MCF 10A (cell line): ENCODE data around the gene SRCIN1. TPM values are rescaled to one million over a fixed set of nuclear protein-coding genes. Genes with fewer than 3 reads are reported as not detected.

ENCODE experiments used
- BruUV-seq: library from RNA; stranded (reverse); fragments of 400-500 nt; replicated peaks from 2 replicates; lab custom pipeline; 2021; lab: Mats Ljungman, UMichigan
- CTCF ChIA-PET: fragments of 300-600 bp; sonication (Branson Sonifier 250); formaldehyde crosslinking; extraction: SDS; loops from one replicate; lab custom pipeline; 2021; ENCODE audit warnings: antibody characterized with exemption, inconsistent platforms; lab: Yijun Ruan, JAX
- POLR2A ChIA-PET: fragments of 300-600, 350-650 bp; sonication (Branson Sonifier 250); formaldehyde crosslinking; extraction: SDS; loops from one replicate; lab custom pipeline; 2020; ENCODE audit warnings: antibody characterized with exemption, inconsistent platforms; lab: Yijun Ruan, JAX
- DNase-seq: peaks from one replicate; pipeline ENCODE4 v3.0.0-alpha.2; 2018; ENCODE audit not compliant: unreplicated experiment
- H3K27ac Mint-ChIP-seq: one replicate; pipeline ENCODE4 v1.8.0; 2022; ENCODE audit warnings: mild to moderate bottlenecking, low read depth, mixed read lengths; ENCODE audit not compliant: unreplicated experiment
- H3K27me3 Mint-ChIP-seq: one replicate; pipeline ENCODE4 v1.8.0; 2022; ENCODE audit warnings: mixed read lengths; ENCODE audit not compliant: insufficient read depth, unreplicated experiment
- H3K36me3 Mint-ChIP-seq: one replicate; pipeline ENCODE4 v1.8.0; 2022; ENCODE audit warnings: mild to moderate bottlenecking, moderate library complexity, mixed read lengths; ENCODE audit not compliant: insufficient read depth, unreplicated experiment
- H3K4me1 Mint-ChIP-seq: one replicate; pipeline ENCODE4 v1.8.0; 2022; ENCODE audit warnings: mixed read lengths; ENCODE audit not compliant: insufficient read depth, unreplicated experiment
- H3K4me3 Mint-ChIP-seq: one replicate; pipeline ENCODE4 v1.8.0; 2022; ENCODE audit warnings: mild to moderate bottlenecking, moderate library complexity, mixed read lengths; ENCODE audit not compliant: unreplicated experiment
- H3K9me3 Mint-ChIP-seq: one replicate; pipeline ENCODE4 v1.8.0; 2022; ENCODE audit warnings: mixed read lengths; ENCODE audit not compliant: unreplicated experiment
- CTCF ChIP-seq: fragments of 200-600 bp; IDR thresholded peaks from one replicate; pipeline ENCODE4 v1.8.0; 2022; ENCODE audit warnings: antibody characterized with exemption, mild to moderate bottlenecking; ENCODE audit not compliant: unreplicated experiment
- intact Hi-C: fragments of 100-400 bp; cut with micrococcal nuclease; formaldehyde crosslinking; loops from 2 replicates; pipeline ENCODE4 v1.14.1; 2022
- total RNA-seq: library from RNA; stranded (reverse); gene quantifications from 2 replicates; pipeline ENCODE4 v1.2.3, GENCODE V29; 2022

Gene SRCIN1
- total RNA-seq, 1 experiment from 2014 or later, result 5.7 TPM

- Mint-ChIP-seq H3K27ac (no peak overlapping the region), H3K27me3 (no peaks in the 10 kb centered on the region), H3K4me1 (peaks cover 13% of the 10 kb centered on the region), H3K9me3 (no peaks in the 10 kb centered on the region), H3K4me3 (no peak overlapping the region), H3K36me3 (peaks cover 2% of the 10 kb centered on the region)
- intact Hi-C loops, result loop anchor here (2.0 kb wide), 1 partner anchor 140 kb away; no protein-coding TSS in a partner anchor
- DNase-seq, result peak; percentile 46
- POLR2A ChIA-PET, result interaction anchor here (2.0 kb wide), 1 partner anchor 26 kb away, joined by 62 read pairs; no protein-coding TSS in a partner anchor
- CTCF ChIA-PET, result interaction anchor here (0.6 to 7.0 kb wide), 13 partner anchors 8 to 240 kb away, joined by 3 to 86 read pairs (median 3); partner anchors contain the start of gene CWC25
- no peak for TF ChIP-seq CTCF
- BruUV-seq, result no TSS peak
Measured at GRCh38 chr17:38585056-38585917, 20.5 kb downstream of the SRCIN1 start.

GRCh38 chr17:38584350-38584925 is 21.3 kb downstream of the SRCIN1 start:
- peak; percentile 76 for DNase-seq
- peaks cover 13% of the 10 kb centered on the region for H3K4me1 Mint-ChIP-seq
- H3K36me3 Mint-ChIP-seq, result peaks cover 6% of the 10 kb centered on the region
- H3K9me3 Mint-ChIP-seq, result no peaks in the 10 kb centered on the region
- H3K27ac Mint-ChIP-seq, result no peak overlapping the region
- no peaks in the 10 kb centered on the region for H3K27me3 Mint-ChIP-seq
- no TSS peak for BruUV-seq
- intact Hi-C loops, result loop anchor here (1.0 to 5.0 kb wide), 5 partner anchors 26 to 162 kb away; no protein-coding TSS in a partner anchor
- POLR2A ChIA-PET, result interaction anchor here (0.6 to 2.0 kb wide), 3 partner anchors 26 to 209 kb away, joined by 3 to 62 read pairs (median 5); no protein-coding TSS in a partner anchor
- CTCF ChIA-PET, result interaction anchor here (0.5 to 7.0 kb wide), 20 partner anchors 9 to 1024 kb away, joined by 3 to 86 read pairs (median 3); no protein-coding TSS in a partner anchor
- TF ChIP-seq CTCF, result peak; percentile 96
- H3K4me3 Mint-ChIP-seq, result peak overlapping the region; percentile 26

GRCh38 chr17:38583828-38584349 is 21.9 kb downstream of the SRCIN1 start:
- Mint-ChIP-seq H3K36me3 (peaks cover 6% of the 10 kb centered on the region), H3K4me3 (no peak overlapping the region), H3K4me1 (peaks cover 13% of the 10 kb centered on the region), H3K27me3 (no peaks in the 10 kb centered on the region), H3K27ac (no peak overlapping the region), H3K9me3 (no peaks in the 10 kb centered on the region)
- TF ChIP-seq CTCF, result no peak
- POLR2A ChIA-PET, result interaction anchor here (0.6 to 2.0 kb wide), 3 partner anchors 25 to 208 kb away, joined by 3 to 62 read pairs (median 5); no protein-coding TSS in a partner anchor
- DNase-seq, result no peak
- intact Hi-C loops, result loop anchor here (1.0 to 5.0 kb wide), 5 partner anchors 26 to 162 kb away; no protein-coding TSS in a partner anchor
- CTCF ChIA-PET, result interaction anchor here (0.5 to 7.0 kb wide), 19 partner anchors 8 to 1024 kb away, joined by 3 to 86 read pairs (median 3); no protein-coding TSS in a partner anchor
- no TSS peak for BruUV-seq
